GM18873 (cell line): ENCODE results near the gene RNASEH2A.

Experiments
- ATAC-seq: cut with Tn5 transposase; IDR thresholded peaks from one replicate; pipeline ENCODE4 v1.9.1; 2021; ENCODE audit warnings: mild to moderate bottlenecking, moderate library complexity, moderate number of reproducible peaks; ENCODE audit not compliant: unreplicated experiment, low FRiP score

The RNASEH2A gene

GRCh38 chr19:12847159-12848139 is 41.1 kb downstream of the RNASEH2A start:
- no peak for ATAC-seq

DNA sequence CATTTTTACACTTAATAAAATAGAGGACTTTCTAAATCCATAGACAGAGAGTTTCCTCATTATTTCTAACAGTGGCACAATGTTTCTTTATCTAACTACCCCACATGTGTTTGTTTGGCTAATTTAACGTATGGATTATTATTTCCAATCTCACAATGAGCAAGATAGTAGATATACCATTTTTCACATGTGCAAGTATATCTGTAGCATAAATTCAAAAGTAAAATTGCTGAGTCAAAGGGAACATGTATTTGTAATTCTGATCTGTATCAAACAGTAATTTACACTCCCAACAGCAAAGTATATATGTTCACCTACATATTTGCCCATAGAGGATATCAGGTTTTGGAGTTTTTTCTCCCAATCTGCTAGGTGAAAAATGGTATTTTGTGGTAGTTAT is 50.3 kb downstream of the RNASEH2A start:
- no peak for ATAC-seq

DNA sequence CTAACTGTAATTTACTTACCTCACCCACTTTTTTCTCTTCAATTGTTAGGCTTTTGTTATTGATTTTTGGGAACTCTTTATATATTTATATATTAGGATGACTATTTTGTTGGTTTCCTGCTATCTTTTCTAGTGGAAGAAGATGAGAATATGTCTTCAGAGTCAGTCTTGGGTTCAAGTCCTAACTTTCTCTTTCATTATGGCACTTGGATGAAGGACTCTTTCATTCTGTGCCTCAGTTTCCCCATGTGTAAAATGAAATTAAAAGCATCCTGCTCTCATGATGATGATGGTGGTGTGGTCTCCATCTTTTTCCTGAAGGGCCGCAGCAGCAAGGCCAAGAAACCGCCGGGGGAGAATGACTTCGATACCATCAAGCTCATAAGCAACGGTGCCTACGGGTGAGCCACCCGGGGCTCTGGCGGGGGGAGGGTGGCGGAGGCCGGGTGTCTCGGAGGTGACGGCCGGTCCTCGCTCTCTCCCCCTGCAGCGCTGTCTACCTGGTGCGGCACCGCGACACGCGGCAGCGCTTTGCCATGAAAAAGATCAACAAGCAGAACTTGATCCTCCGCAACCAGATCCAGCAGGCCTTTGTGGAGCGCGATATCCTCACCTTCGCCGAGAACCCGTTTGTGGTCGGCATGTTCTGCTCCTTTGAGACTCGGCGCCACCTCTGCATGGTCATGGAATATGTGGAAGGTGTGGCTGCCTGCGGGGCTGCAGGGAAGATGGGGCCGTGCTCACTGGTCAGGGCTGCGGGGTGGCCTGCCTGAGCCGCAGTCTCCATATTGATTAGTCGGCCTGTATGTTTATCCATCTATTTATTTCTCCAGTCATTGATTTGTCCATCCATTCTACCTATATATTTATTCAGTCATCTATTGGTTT is 51.9 kb downstream of the RNASEH2A start:
- ATAC-seq: no peak

DNA sequence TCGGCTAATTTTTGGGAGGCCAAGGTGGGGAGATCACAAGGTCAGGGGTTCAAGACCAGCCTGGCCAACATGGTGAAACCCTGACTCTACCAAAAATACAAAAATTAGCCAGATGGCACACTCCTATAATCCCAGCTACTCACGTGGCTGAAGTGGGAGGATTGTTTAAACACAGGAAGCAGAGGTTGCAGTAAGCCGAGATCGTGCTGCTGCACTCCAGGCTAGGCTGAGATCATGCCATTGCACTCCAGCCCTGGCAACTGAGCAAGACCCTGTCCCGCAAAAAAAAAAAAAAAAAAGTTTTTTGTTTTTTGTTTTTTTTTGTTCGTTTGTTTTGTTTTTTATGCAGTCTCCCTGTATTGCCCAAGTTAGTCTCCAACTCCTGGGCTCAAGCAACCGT is 53.2 kb downstream of the RNASEH2A start:
- no peak for ATAC-seq
